K562 (cell line): Measurements from ENCODE around the gene OTOP1. TPM values are rescaled to one million over a fixed set of nuclear protein-coding genes. Genes with fewer than 3 reads are reported as not detected.
A peak's percentile ranks its signal among the peaks of the same experiment; 100 is the strongest.

Experiments
- ATAC-seq: fragments of 200-7000 bp; cut with Tn5 transposase; 3 replicates; pipeline ENCODE4 v1.9.1; 2020; ENCODE audit warnings: moderate library complexity
- BruUV-seq: library from RNA; stranded (reverse); fragments of 400-500 nt; replicated peaks from 2 replicates; lab custom pipeline; 2021; lab: Mats Ljungman, UMichigan
- CTCF ChIA-PET: fragments of 300-600 bp; formaldehyde crosslinking; extraction: SDS; loops from one replicate; lab custom pipeline; 2021; ENCODE audit warnings: low intra/inter-chr PET ratio; lab: Yijun Ruan, JAX
- POLR2A ChIA-PET: fragments of 300-600, 350-650 bp; sonication (Branson Sonifier 250); formaldehyde crosslinking; extraction: SDS; loops from one replicate; lab custom pipeline; 2021; ENCODE audit warnings: antibody characterized with exemption, inconsistent platforms; lab: Yijun Ruan, JAX
- DNase-seq, 4 experiments: peaks; one replicate each; pipeline versions ENCODE4 v3.0.0 to v3.0.0-alpha.2; 2011 to 2018; ENCODE audit warnings: low spot score in 3 of 4, mixed read lengths in 3 of 4; ENCODE audit errors: extremely low read depth in 1 of 4
- FAIRE-seq: peaks from 2 replicates; lab custom pipeline; 2011; peaks lifted over from hg19 to GRCh38; lab: Jason Lieb, UNC
- H2AFZ ChIP-seq: 2 replicates; pipeline ENCODE4 v1.6.0; 2011; ENCODE audit warnings: low read depth, low read length, control low read depth, inconsistent platforms
- H3K27ac ChIP-seq: fragments of 200-600 bp; 3 replicates; pipeline ENCODE4 v1.8.0; 2011; ENCODE audit warnings: low read depth, mild to moderate bottlenecking, control low read depth, inconsistent platforms, low read length, moderate library complexity, mixed read lengths; ENCODE audit errors: extremely low read depth
- H3K27me3 ChIP-seq, 2 experiments: fragments of 300-600 bp in 1 of 2; 2 replicates in 1 of 2; 3 replicates in 1 of 2; pipeline versions ENCODE4 v1.6.0 to v1.8.0; 2011; ENCODE audit warnings: inconsistent platforms in 2 of 2, low read length in 2 of 2, mild to moderate bottlenecking in 1 of 2, mixed read lengths in 1 of 2, moderate library complexity in 1 of 2; ENCODE audit not compliant: control insufficient read depth in 2 of 2, insufficient read depth in 2 of 2
- H3K36me3 ChIP-seq: fragments of 300-600 bp; 3 replicates; pipeline ENCODE4 v1.8.0; 2011; ENCODE audit warnings: mild to moderate bottlenecking, low read length, inconsistent platforms; ENCODE audit not compliant: control insufficient read depth, insufficient read depth
- H3K4me1 ChIP-seq, 2 experiments: fragments of 200-600 bp in 1 of 2; replicated peaks in 1 of 2; 2 replicates in 1 of 2; 3 replicates in 1 of 2; pipeline versions ENCODE4 v1.5.1 to v1.8.0; 2011; ENCODE audit warnings: inconsistent platforms in 2 of 2, low read length in 2 of 2, mild to moderate bottlenecking in 1 of 2, mixed read lengths in 1 of 2, moderate library complexity in 1 of 2; ENCODE audit not compliant: control insufficient read depth in 2 of 2, insufficient read depth in 2 of 2
- H3K4me2 ChIP-seq: 2 replicates; pipeline ENCODE4 v1.6.1; 2011; ENCODE audit warnings: low read length, control low read depth, inconsistent platforms, mixed read lengths; ENCODE audit not compliant: insufficient read depth
- H3K4me3 ChIP-seq: fragments of 200-600 bp; sonication (generic), shearing (Covaris generic); 2 replicates; pipeline ENCODE4 v1.5.1; 2016; ENCODE audit warnings: control low read depth, inconsistent platforms
- H3K79me2 ChIP-seq: fragments of 200-600 bp; 3 replicates; pipeline ENCODE4 v1.8.0; 2011; ENCODE audit warnings: low read length, inconsistent platforms; ENCODE audit not compliant: control insufficient read depth, insufficient read depth
- H3K9ac ChIP-seq, 2 experiments: 2 replicates each; pipeline versions ENCODE4 v1.6.0 to v1.6.1; 2011; ENCODE audit warnings: low read depth in 2 of 2, low read length in 2 of 2, control low read depth in 1 of 2, inconsistent platforms in 1 of 2, mild to moderate bottlenecking in 1 of 2, mixed read lengths in 1 of 2; ENCODE audit not compliant: insufficient read depth in 1 of 2
- H3K9me1 ChIP-seq: one replicate; pipeline ENCODE4 v1.6.0; 2011; ENCODE audit warnings: inconsistent platforms, mild to moderate bottlenecking, low read length, moderate library complexity; ENCODE audit not compliant: control insufficient read depth, insufficient read depth
- H3K9me3 ChIP-seq: replicated peaks from 2 replicates; pipeline ENCODE4 v1.5.1; 2011; ENCODE audit warnings: low read depth, low read length, inconsistent platforms; ENCODE audit not compliant: control insufficient read depth, insufficient read depth
- H4K20me1 ChIP-seq: replicated peaks from 2 replicates; pipeline ENCODE4 v1.6.1; 2011; ENCODE audit warnings: low read length, inconsistent platforms, mixed read lengths; ENCODE audit not compliant: control insufficient read depth, insufficient read depth
- DIDO1 ChIP-seq: fragments of 450-650 bp; IDR thresholded peaks from 2 replicates; pipeline ENCODE4 v1.6.1; 2016; ENCODE audit warnings: low read depth, missing biosample characterization, missing genetic modification characterization
- HMBOX1 ChIP-seq: sonication (generic); IDR thresholded peaks from 2 replicates; pipeline ENCODE4 v1.6.1; 2016
- HOXB6 ChIP-seq: fragments of 250-450 bp; sonication (Bioruptor Pico); IDR thresholded peaks from 2 replicates; pipeline ENCODE4 v1.5.1; 2022; ENCODE audit warnings: mild to moderate bottlenecking, borderline replicate concordance
- KLF16 ChIP-seq: IDR thresholded peaks from 2 replicates; pipeline ENCODE4 v1.6.1; 2016; ENCODE audit warnings: antibody characterized with exemption
- MCM5 ChIP-seq: fragments of 450-650 bp; IDR thresholded peaks from 2 replicates; pipeline ENCODE4 v1.6.1; 2016; ENCODE audit warnings: low read depth
- MCM7 ChIP-seq, 2 experiments: fragments of 450-650 bp; IDR thresholded peaks; 2 replicates each; pipeline ENCODE4 v1.6.1; 2016 to 2018
- NR2F6 ChIP-seq: fragments of 450-650 bp; formaldehyde crosslinking; IDR thresholded peaks from 2 replicates; pipeline ENCODE4 v1.4.0; 2020; ENCODE audit warnings: mild to moderate bottlenecking
- PURB ChIP-seq: sonication (generic); formaldehyde crosslinking; IDR thresholded peaks from 2 replicates; pipeline ENCODE4 v1.9.0; 2021; ENCODE audit warnings: low read depth, mild to moderate bottlenecking, missing genetic modification reagents
- RAD21 ChIP-seq, 2 experiments: fragments of 250-450 bp in 1 of 2; fragments of 450-650 bp in 1 of 2; sonication (Bioruptor Pico) in 1 of 2; formaldehyde crosslinking in 1 of 2; IDR thresholded peaks in 1 of 2; conservative IDR thresholded peaks in 1 of 2; 2 replicates each; pipeline versions ENCODE4 v1.4.0 to v1.8.0; 2020 to 2022; ENCODE audit warnings: mild to moderate bottlenecking in 2 of 2, moderate library complexity in 1 of 2
- RNF219 ChIP-seq: fragments of 250-450 bp; sonication (Bioruptor Pico); IDR thresholded peaks from 2 replicates; pipeline ENCODE4 v1.5.0; 2022; ENCODE audit warnings: mild to moderate bottlenecking
- SMC3 ChIP-seq: conservative IDR thresholded peaks from 2 replicates; pipeline ENCODE4 v1.6.1; 2011; ENCODE audit warnings: low read depth, low read length, improper control_type of control experiment; ENCODE audit not compliant: insufficient read depth
- TFAP4 ChIP-seq: sonication (generic); formaldehyde crosslinking; IDR thresholded peaks from 2 replicates; pipeline ENCODE4 v1.8.0; 2022; ENCODE audit warnings: missing genetic modification reagents, mild to moderate bottlenecking, moderate library complexity, borderline replicate concordance
- ZFP1 ChIP-seq: fragments of 450-650 bp; formaldehyde crosslinking; IDR thresholded peaks from 2 replicates; pipeline ENCODE4 v1.4.0; 2020; ENCODE audit warnings: mild to moderate bottlenecking, mixed read lengths
- ZNF644 ChIP-seq: fragments of 200-800 bp; sonication (Bioruptor generic); IDR thresholded peaks from 2 replicates; pipeline ENCODE4 v1.6.1; 2016; ENCODE audit warnings: low read depth, missing genetic modification characterization, missing compliant biosample characterization
- WGBS: fragments of 100-300 bp; shearing (Covaris generic); methylation state at CpG from one replicate; pipeline ENCODE4 v1.1.6; 2016; ENCODE audit warnings: low coverage, mixed read lengths; ENCODE audit not compliant: insufficient coverage; ENCODE audit errors: missing lambda C conversion rate; 5-methylcytosine and 5-hydroxymethylcytosine counted together
- in situ Hi-C: fragments of 300-500 bp; cut with MboI; formaldehyde crosslinking; loops from 4 replicates; pipeline ENCODE4 v1.15.0; 2018; ENCODE audit warnings: inconsistent platforms, mixed read lengths
- intact Hi-C: fragments of 100-400 bp; cut with micrococcal nuclease; formaldehyde crosslinking; loops from 2 replicates; pipeline ENCODE4 v1.14.2; 2022
- polyA plus RNA-seq, 8 experiments: library from polyadenylated mRNA; depleted of rRNA in 4 of 8; stranded (reverse) in 5 of 8; unstranded in 3 of 8; fragments of >200 nt; fragmentation: Nextera tagmentation in 2 of 8; fragmentation: Illumina TruSeq in 1 of 8; extraction: Ambion mirVana in 2 of 8; extraction: Trizol in 1 of 8; gene quantifications; 2 replicates each; pipeline versions ENCODE4 v1.2.1 to v1.2.3, GENCODE V29; 2011 to 2014; ENCODE audit warnings: inconsistent platforms in 1 of 8, missing spikeins in 1 of 8
- total RNA-seq, 7 experiments: library from RNA; depleted of rRNA in 6 of 7; stranded (reverse); fragments of >200 nt in 6 of 7; fragmentation: Illumina TruSeq in 2 of 7; extraction: Trizol in 2 of 7; gene quantifications; 2 replicates each; pipeline versions ENCODE4 v1.2.1 to v1.2.3, GENCODE V29; 2011 to 2021; ENCODE audit warnings: low replicate concordance in 1 of 7
- TF ChIP-seq, protein P1 (sequence below): fragments of 250-450 bp; sonication (Bioruptor Pico); IDR thresholded peaks from 2 replicates; pipeline ENCODE4 v1.9.0; 2021; ENCODE audit warnings: mild to moderate bottlenecking
- TF ChIP-seq, protein P2 (sequence below): fragments of 250-450 bp; sonication (Bioruptor Pico); IDR thresholded peaks from 2 replicates; pipeline ENCODE4 v1.8.0; 2022; ENCODE audit warnings: inconsistent platforms, mild to moderate bottlenecking, moderate library complexity, borderline replicate concordance

The OTOP1 gene
- total and polyA plus RNA-seq, 9 of the 15 experiments (the other 6 are each of a cell fraction or from before 2014, with no cell fraction given), result not detected

- Histone ChIP-seq H2AFZ (no peak overlapping the region), H4K20me1 (no peaks in the 10 kb centered on the region), H3K4me2 (no peak overlapping the region), H3K4me3 (no peak overlapping the region), H3K9ac (no peak overlapping the region; a peak in 1 of 4 replicates), H3K9me3 (no peaks in the 10 kb centered on the region), H3K36me3 (no peaks in the 10 kb centered on the region), H3K27ac (no peak overlapping the region), H3K27me3 (peaks cover 3 to 31% of the 10 kb centered on the region in 2 experiments), H3K4me1 (no peaks in the 10 kb centered on the region), H3K79me2 (no peaks in the 10 kb centered on the region), H3K9me1 (peaks cover 3% of the 10 kb centered on the region)
- in situ Hi-C loops, result no loop called here
- POLR2A ChIA-PET, result no interaction called here
- ATAC-seq, result no peak
- intact Hi-C loops, result no loop called here
- peak; percentile 48 to 61 (median 56) for DNase-seq
- CTCF ChIA-PET, result no interaction called here
- 6% methylated on average over 16 of the region's 19 CpGs for WGBS
- no TSS peak for BruUV-seq
- peak; percentile 60 for FAIRE-seq
- TF ChIP-seq PURB (CRISPR knock-in tag), result no peak
- TF ChIP-seq, protein P1, sequence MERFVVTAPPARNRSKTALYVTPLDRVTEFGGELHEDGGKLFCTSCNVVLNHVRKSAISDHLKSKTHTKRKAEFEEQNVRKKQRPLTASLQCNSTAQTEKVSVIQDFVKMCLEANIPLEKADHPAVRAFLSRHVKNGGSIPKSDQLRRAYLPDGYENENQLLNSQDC (CRISPR knock-in tag), result no peak
- peak; percentile 22; the same call in 1 of the 2 replicates for TF ChIP-seq KLF16
- TF ChIP-seq RNF219 (CRISPR knock-in tag), result no peak
- TF ChIP-seq RAD21 (CRISPR knock-in tag; conservative IDR thresholded peaks at IDR 0.05 in 1 of 2, IDR thresholded peaks at IDR 0.05 in 1 of 2), result peak in 1 of 2 experiments; percentile 74; a peak in 3 of 4 replicates
- no peak for TF ChIP-seq ZFP1 (CRISPR knock-in tag)
- TF ChIP-seq TFAP4 (CRISPR knock-in tag), result peak; percentile 43; the same call in 1 of the 2 replicates
- no peak for TF ChIP-seq DIDO1 (tag)
- TF ChIP-seq SMC3, result peak; percentile 50
- no peak for TF ChIP-seq MCM7 (IDR thresholded peaks at IDR 0.05)
- TF ChIP-seq NR2F6 (CRISPR knock-in tag), result no peak
- no peak for TF ChIP-seq HMBOX1
- TF ChIP-seq, protein P2, sequence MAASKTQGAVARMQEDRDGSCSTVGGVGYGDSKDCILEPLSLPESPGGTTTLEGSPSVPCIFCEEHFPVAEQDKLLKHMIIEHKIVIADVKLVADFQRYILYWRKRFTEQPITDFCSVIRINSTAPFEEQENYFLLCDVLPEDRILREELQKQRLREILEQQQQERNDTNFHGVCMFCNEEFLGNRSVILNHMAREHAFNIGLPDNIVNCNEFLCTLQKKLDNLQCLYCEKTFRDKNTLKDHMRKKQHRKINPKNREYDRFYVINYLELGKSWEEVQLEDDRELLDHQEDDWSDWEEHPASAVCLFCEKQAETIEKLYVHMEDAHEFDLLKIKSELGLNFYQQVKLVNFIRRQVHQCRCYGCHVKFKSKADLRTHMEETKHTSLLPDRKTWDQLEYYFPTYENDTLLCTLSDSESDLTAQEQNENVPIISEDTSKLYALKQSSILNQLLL, result no peak
- no peak for TF ChIP-seq ZNF644
- TF ChIP-seq MCM5, result no peak
- TF ChIP-seq HOXB6, result no peak
Measured at GRCh38 chr4:4182835-4183568, 43.7 kb downstream of the OTOP1 start.
